GM12875 (cell line): Measurements from ENCODE around the gene MAPK8IP3.
A peak's percentile ranks its signal among the peaks of the same experiment; 100 is the strongest.

ENCODE experiments used
- H3K4me3 ChIP-seq: one replicate; pipeline ENCODE4 v1.5.1; 2011; ENCODE audit warnings: low read depth, low read length, control low read depth
- CTCF ChIP-seq: IDR thresholded peaks from 2 replicates; pipeline ENCODE4 v1.5.1; 2011; ENCODE audit warnings: low read depth, mild to moderate bottlenecking, control low read depth, inconsistent platforms, low read length, moderate library complexity, borderline replicate concordance; ENCODE audit not compliant: insufficient read depth

The MAPK8IP3 gene

GRCh38 chr16:1812732-1813163 lies 106.8 kb downstream of the MAPK8IP3 start:
- no peak overlapping the region for H3K4me3 ChIP-seq
- TF ChIP-seq CTCF, result peak; percentile 29; the same call in 1 of the 2 replicates

GRCh38 chr16:1815461-1815860 lies 109.5 kb downstream of the MAPK8IP3 start:
- no peak overlapping the region for H3K4me3 ChIP-seq
- no peak for TF ChIP-seq CTCF

- no peak for TF ChIP-seq CTCF
- no peak overlapping the region for H3K4me3 ChIP-seq
Measured at GRCh38 chr16:1816396-1817275, 110.6 kb downstream of the MAPK8IP3 start.

GRCh38 chr16:1817276-1817589 lies 111.2 kb downstream of the MAPK8IP3 start:
- TF ChIP-seq CTCF, result no peak

GRCh38 chr16:1817716-1818115 lies 111.7 kb downstream of the MAPK8IP3 start:
- no peak overlapping the region for H3K4me3 ChIP-seq
- no peak for TF ChIP-seq CTCF

More at GRCh38 chr16:1817276-1817589, 111.2 kb downstream of the MAPK8IP3 start:
- H3K4me3 ChIP-seq, result no peak overlapping the region

GRCh38 chr16:1818204-1818872 lies 112.3 kb downstream of the MAPK8IP3 start:
- TF ChIP-seq CTCF, result no peak
- no peak overlapping the region for H3K4me3 ChIP-seq
